GM21737 (cell line): ENCODE data around the gene FAM200B.

Experiments used
- ATAC-seq: cut with Tn5 transposase; IDR thresholded peaks from one replicate; pipeline ENCODE4 v1.9.1; 2021; ENCODE audit warnings: mild to moderate bottlenecking, moderate library complexity; ENCODE audit not compliant: unreplicated experiment

Gene FAM200B

DNA sequence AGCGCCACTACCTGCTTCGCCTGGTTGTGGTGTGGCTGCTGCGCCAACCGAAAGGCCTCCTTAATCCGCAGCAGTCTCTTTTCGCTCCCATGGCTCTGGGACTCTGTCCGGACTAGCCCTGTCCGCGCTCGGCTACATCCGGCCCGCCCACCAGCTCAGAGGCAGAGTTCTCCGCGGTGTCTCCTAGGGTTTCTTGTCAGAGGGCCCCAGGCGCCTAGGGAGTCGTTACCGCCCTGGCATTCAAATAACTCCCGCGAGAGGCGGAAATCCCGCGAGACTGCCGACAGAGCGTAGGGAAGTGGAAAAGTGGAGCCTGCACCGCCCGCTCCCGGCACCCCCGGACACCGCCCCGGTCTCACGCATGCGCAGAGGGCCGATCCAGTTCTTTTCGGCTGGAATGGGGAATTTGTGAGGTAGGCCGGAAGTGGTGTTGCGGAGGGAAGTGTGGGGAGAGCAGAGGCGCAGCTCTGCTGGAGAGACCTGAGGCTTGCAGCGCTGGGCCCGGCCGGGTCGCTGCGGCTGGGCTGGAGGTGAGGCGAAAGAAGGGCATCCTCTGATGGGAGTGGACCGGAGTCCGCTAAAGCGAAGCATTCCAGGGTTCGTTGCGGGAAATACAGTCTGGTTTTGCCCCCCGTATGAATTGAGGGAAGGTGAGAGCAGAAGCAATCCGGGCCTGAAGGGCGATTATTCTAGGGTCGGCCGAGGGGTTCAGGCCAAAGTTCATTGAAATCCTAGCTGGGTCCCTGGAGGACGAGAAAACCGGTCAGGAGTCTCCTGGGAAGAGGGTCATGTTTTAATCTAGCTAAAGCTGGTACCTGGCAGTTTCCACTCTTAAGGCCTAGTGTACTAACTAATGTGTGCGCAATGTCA, at the start of gene FAM200B:
FAM200B (plus strand) TSS at position 456 of the 870 bp plus-strand sequence. CDS start 5,151 bp downstream, outside the sequence.
- ATAC-seq: peak; percentile 93

DNA sequence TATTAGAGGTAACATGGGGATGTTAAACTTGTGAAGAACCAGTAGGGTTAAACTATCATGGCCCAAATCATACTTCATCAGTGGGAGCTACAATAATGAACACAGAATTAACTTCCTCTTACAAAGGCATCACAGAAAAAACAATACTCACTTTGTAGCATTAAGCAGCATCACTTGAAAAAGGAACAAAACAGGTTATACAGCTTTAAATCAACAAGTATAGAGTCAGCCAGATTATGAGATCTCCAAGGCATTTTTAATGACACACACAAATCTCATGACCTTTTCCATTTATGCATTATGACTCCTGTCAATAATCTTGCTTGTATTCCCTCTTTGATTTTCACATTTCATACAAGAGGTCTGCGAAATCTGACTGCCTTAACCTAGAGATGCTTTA, 44.8 kb upstream of the FAM200B start:
- no peak for ATAC-seq

DNA sequence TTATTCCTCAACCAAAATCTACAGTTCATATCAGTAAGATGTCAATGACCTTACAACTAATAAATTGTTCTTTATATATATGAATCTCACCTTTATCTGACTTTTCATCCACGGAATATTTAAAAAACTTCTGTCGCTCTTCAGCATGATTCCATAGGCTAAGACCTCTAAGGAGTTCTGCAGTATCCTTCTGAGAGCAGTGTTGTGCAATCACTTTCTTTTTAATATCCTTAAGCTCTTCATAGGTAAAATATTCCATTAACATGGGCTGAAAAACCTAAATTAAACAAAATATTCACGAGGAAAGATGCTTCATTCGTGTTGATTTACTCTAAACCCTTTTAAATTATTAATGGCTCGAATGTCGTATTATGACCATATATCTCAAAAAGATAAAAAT, 43.2 kb upstream of the FAM200B start:
- ATAC-seq: no peak

DNA sequence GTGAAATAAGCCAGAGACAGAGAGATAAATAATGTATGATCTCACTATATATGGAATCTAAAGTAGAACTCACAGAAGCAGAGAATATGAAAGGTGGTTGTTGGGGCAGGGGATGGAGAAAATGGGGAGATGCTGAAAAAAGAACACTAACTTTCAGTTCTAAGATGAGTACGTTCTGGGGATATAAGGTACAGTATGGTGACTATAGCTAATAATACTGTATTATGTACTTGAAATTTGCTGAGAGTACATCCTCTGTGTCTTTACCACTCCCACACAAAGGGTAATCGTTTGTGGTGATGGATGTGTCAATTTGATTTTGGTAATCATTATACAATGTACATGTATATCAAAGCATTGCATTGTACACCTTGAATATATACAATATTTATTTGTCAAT, 33.0 kb upstream of the FAM200B start:
- ATAC-seq: no peak

DNA sequence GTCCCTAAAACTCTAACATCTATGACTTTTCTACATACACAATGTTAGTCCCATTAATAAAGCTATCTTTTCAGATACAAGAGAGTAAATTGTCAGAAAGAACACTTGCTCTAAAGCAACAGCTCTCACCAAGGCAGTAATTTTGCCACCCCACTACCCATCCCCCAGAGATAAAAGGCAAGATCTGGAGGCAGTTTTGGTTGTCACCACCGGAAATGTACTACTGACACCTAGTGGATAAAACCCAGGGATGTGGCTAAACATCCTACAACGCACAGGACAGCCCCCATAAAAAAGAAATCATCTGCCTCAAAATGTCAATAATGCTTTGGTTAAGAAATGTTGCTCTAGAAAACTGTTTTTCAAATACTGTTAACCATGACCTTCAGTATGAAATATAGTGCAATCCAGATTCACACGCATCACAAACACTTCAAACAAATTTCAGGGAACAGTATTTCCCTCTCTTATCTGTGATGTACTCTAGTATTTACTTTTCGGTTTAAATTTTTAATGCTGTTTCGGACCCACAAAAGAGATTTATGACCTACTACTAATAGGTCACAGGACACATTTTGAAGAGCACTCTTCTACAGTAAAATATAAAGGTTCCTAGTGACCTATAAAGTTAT, 31.6 kb upstream of the FAM200B start:
- ATAC-seq: peak; percentile 47

DNA sequence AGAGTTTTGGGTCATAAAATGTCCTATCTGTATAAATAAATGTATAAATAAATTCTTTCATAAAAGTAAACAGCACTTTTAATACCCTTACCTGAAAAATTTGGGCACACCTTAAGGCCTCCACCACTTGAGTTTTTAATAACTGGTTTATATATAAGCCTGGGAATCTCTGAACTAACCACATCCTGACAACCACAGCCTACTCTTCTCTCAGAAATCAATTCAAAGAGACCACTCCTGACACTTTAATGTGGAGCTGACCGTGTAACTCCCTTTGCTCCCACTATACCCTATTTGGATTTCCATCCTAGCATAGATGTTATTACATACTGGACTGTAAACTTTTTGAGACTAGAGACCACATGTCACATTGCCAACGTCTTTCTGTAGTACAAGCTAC, 30.0 kb upstream of the FAM200B start:
- ATAC-seq: no peak

DNA sequence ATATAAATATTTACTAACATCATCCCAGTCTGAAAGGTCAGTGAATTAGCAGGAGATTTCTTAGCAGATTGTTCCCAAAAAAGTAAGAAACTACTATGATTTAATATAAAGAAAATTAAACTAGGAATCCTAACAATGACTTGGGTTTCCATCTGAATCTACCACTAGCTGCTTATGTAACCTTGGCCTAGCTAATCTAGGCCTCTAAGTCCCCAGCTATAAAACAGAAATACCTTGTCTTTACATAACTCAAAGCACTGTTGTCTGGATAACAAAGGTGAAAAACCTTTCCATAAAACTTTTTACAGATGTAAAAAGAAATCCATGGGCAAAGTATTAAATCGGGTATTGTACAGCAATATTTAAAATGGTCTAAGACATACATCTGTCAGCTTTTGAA, 29.4 kb upstream of the FAM200B start:
- no peak for ATAC-seq

DNA sequence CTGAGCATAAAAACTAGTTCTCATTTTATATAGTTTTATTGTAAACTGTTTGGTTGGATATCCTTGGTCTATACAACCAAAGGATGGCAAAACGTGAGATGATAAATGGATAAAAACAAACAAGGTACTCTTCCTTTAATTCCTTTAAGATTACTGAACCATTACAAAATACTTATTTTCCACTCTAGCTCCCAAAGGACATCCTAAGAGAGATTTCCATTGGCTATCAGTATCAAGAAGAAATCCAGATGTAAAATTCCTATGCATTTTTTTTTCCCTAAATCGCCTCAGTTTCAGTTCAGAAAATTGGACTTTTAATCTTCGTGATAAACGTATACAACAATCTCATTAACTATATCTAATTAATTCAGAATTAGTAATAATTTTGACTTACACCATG, 28.8 kb upstream of the FAM200B start:
- no peak for ATAC-seq

DNA sequence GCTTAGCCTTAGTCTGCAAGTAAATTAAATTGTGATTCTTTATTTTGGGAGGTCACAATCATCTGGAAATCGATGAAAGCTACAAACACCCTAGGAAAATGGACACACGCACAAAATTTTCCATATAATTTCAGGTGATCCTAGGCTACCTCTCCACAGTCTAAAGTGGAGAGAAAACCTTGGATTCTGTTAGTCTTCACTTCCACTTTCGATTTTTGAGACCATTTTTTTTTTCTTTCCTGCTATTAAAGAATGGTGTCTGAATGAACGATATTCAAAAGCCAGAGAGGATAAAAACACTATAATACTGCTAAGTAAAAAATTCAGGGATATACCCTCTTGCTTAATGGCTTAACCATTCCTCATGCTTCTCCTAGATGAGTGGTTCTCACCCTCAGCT, 28.2 kb upstream of the FAM200B start:
- no peak for ATAC-seq

DNA sequence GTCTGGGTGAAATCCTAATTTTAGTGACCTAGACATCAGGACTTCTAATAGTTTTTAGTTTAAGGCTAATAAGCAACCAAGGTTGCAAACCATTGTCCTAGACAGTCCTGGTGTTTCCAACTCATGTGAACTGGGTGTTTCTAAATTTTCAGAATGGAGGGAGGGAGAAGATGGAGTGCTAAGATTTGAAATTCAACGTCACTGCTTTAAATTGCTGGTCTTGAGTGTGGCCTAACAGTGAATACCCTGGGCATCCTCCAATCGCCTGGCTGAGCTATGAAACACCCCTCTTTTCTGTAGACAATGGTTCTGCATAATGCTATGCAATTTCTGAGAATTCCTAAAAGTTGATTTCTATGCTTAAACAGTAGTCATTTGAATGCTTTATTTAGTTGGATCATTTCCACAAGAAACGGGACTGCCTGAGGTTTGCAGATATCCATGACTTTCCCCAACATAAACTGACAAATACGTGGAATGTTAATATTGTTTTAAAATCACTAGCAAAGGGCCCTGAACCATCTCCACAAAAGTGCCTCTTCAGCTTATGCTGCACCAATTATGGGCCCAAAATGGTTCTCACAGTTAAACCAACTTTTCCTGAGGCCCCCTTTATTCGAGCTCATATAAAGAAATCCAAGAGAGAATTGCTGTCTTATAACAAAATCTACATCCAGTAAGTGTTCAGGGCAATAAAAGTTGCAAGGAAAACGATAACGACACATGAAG, 27.6 kb upstream of the FAM200B start:
- no peak for ATAC-seq

DNA sequence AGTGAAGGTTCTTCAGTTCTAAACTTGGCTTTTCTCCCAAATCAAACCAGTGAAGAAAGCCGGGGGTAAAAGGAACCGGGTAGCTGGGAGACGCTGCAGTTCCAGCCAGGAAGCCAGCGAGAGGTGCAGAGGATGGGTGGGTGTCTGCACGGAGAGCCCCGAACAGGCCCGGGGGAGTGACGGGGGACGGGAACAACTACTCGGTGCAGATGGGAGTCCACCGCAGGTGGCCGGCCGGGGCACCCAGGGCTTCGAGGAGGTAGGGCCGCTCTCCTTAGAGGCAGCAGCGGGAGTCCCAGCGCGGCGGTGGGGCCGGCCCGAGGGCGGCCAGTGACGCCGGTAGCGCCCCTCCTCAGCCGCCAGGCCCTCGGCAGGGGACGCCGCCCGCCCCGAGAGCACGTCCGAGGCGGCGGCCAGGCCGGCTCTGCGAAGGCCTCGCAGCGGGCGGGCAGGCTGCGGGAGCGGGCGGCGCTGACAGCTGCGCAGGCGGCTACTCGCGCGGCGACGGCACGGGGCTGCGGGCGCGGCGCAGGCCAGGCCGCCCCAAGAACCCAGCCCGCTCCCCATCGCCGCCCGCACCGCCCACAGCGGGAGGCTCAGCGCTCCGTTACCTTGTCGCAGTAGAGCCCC, 26.9 kb upstream of the FAM200B start:
- peak; percentile 42 for ATAC-seq

DNA sequence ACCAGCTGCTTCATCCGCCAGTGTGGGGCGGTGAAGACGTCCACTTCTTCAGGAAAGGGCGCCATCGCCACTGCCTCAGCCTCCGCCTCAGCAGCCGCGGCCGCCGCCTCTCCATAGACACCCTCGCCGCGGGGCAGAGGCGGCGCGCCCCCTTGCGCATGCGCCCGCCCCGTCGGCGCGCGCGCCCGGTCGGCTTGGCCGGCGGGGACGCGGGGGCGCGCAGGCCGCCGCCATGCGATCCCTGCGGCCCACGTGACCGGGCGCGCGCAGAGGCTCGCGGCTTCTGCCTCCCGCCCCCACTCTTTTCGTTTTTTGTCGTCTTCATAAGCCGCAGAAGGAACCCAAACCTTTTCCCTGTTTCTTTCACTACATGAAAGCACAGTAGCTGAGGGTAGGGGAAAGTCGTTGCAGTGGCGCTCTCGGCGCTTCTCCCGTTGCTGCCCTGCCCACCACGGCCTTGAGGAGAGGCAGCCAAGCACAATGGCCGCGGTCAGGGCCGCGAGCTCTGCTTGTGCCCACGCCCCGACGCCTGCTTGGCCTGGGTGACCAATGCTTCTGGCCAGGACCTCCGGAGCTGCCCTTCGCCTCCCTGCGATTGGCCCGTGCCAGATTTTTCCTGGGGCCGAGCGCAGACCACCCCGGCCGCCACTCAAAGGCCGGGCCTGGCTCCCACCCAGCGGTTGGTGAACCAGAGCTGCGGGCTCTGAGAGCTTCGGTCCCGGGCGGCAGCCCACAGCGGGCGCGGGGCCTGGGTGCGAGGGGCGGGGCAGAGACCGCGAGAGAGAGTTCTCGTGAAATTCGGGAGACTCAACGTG, 26.2 kb upstream of the FAM200B start, which contains the start of gene FBXL5:
FBXL5 (minus strand) TSS at position 135 of the 815 bp plus-strand sequence; CDS start at position 65, 70 bp downstream.
- ATAC-seq: peak; percentile 73

DNA sequence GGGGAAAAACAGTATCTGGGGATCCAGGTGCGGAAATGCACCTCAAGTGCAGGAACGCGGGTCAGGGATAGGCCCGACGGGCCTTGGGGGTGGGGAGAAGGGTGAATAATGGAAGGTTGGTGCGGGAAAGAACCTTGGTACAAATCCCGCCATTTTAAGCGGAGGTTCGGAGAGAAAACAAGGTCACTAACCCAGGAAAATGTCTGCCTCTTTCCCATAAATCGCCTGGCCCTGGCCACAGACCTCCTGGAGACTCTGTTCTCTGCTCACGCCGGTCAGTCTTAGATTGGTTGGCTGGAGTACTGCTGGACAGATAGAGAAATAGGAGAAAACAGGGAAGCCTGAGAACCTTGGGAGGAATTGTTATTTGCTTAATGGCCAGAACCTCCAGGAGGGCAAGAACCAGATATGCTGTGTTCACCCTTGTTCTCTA, 25.6 kb upstream of the FAM200B start:
- ATAC-seq: no peak

DNA sequence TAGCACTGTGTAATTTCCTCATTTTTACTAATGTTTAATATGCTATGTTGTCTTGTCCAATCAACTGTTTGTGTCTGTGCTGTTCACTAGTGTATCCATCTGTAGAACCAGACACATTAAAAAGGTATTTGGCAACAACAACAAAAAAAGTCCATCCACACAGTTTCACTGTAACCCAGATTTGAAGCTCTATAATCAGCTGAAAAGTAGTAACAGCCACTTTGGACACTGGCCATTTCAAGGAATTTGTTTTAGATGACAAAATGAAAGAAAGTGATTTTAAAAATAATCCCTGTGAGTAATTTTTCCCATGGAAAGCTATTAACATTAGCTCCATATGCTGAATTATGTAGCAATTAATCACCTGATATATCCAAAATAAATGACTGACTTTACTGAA, 24.3 kb upstream of the FAM200B start:
- ATAC-seq: no peak

DNA sequence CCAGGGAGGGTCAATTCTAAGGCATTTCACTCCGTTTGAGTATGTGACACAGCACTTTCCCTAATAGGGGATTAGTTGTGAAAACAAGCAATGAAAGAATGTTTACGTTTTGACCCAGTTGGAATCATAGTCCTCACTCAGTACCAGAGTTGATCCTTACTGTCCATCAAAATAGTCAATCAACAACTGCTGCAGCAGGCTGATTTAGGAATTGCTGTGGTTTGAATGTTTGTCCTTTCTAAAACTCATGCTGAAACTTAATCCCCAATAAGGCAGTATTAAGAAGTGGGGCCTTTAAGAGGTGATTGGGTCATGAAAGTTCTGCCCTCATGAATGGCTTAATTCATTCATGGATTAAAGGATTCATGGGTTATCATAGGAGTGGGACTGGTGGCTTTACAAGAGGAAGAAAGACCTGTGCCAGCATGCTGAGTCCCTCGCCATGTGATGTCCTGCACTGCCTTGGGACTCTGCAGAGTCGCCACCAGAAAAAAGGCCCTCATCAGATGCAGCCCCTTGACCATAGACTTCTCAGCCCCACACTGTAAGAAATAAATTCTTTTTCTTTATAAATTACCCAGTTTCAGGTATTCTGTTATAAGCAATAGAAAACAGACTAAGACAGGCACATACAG, 23.4 kb upstream of the FAM200B start:
- no peak for ATAC-seq

DNA sequence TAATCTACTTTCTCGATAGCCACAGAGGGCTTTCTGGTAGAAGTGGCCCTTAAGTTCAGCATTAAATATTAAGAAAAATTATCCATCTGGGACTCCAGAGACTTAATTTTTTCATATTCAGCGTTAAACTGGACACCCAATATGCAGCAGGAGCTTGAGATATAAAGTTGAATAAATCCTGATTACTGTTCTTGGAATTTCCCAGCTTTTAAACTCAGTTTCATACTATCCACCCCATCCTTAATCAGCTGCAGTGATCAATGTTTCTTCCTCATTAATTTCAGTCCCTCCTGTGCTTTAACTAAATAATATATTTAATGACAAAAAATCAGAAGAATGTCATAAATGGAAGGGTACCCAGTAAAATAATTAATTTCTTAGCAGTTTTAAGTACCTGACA, 22.8 kb upstream of the FAM200B start:
- no peak for ATAC-seq

DNA sequence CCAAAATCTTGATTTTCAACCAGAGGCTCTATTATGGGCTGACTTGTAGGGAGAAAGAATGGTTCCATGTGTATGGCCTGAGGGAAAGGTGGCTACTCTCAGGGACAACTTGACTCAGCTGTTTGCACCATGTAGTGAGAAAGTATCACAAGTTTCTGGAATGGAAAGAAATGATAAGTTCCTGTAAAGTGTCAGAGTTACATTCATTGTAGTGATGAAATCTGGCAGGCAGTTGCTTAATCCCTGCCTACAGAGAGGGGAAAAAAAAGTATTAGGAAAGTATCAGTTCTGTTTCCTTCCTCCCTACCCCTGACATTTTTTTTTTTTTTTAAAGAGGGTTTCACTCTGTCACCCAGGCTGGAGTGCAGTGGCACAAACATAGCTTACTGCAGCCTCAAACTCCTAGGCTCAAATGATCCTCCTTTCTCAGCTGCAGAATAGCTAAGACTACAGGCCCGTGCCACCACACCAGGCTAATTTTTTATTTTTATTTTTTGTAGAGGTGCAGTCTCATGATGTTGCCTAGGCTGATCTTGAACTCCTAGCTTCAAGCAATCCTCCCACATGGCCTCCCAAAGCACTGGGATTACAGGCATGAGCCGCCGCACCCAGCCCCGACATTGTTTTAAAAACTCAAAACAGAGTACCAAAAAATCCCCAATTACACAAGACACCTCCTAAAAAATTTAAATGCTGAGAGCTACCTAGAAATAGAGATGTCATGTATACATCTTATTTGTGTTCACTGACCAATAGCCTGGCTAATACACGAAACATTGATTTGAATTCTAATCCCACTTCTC, 21.7 kb upstream of the FAM200B start:
- no peak for ATAC-seq

DNA sequence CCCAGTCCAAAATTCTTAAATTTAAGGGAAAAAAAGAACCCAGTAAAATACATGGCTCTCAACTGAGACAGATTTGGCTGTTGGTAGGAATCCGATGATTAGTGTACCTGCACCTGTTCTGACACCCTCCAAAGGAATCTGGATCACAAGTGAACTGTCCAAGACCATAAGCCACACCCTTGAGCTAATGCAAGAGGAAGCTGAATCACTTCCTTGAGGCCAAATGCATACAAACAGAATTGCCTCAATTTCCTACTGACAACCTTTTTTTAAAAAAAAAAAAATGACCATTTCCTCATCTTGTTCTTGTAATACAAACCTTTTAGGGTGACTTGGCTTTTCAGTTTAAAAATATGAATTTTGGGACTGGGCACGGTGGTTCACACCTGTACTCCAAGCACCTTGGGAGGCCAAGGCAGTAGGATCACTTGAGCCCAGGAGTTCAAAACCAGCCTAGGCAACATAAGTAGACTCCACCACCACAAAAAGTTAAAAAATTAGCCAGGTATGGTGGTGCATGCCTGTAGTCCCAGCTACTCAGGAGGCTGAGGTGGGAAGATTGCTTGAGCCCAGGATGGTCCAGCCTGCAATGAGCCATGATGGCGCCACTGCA, 15.8 kb upstream of the FAM200B start:
- no peak for ATAC-seq

DNA sequence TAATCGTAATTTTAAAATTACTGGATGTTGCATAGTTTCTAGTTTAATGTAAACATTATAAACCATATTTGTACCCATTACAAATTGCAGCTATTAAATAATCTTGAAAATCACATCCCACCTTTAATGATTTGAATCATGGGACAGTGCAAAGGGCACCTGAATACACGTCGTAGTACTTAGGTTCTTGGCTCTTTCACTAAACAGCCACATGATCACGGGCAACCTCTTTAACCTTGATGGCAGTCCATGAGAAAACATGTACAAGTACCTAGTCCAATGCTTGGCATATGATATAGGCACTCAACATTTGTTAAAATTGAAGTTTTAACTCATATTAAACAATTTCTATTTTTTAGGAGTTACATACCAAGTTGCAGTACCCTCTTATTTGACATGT, 14.6 kb upstream of the FAM200B start:
- no peak for ATAC-seq
